ENCODE measurements around the gene MPP2.
"Not testable (repeated sequence)": the region's sequence is repeated elsewhere in the genome, so short reads cannot be mapped to it uniquely, and the experiment has no call there.

DNA sequence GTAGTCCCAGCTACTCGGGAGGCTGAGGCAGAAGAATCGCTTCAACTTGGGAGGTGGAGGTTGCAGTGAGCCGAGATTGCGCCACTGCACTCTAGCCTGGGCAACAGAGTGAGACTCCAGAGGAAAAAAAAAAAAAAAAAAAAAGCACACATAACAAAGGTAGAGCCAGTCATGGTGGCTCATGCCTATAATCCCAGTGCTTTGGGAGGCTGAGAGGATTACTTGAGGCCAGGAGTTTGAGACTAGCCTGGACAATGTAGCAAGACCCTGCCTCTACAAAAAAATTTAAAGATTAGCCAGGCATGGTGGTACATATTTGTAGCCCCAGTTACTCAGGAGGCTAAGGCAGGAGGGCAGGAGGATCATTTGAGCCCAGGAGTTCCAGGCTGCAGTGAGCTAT, 12.8 kb downstream of the MPP2 start:
- TF ChIP-seq, protein P1, sequence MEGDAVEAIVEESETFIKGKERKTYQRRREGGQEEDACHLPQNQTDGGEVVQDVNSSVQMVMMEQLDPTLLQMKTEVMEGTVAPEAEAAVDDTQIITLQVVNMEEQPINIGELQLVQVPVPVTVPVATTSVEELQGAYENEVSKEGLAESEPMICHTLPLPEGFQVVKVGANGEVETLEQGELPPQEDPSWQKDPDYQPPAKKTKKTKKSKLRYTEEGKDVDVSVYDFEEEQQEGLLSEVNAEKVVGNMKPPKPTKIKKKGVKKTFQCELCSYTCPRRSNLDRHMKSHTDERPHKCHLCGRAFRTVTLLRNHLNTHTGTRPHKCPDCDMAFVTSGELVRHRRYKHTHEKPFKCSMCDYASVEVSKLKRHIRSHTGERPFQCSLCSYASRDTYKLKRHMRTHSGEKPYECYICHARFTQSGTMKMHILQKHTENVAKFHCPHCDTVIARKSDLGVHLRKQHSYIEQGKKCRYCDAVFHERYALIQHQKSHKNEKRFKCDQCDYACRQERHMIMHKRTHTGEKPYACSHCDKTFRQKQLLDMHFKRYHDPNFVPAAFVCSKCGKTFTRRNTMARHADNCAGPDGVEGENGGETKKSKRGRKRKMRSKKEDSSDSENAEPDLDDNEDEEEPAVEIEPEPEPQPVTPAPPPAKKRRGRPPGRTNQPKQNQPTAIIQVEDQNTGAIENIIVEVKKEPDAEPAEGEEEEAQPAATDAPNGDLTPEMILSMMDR (IDR thresholded peaks at IDR 0.05; ENCODE audit: low read length), result not testable (repeated sequence)
- TF ChIP-seq EZH2 (optimal IDR thresholded peaks at IDR 0.05; ENCODE audit: low read depth, low read length); EZH2phosphoT487 (IDR thresholded peaks at IDR 0.05; ENCODE audit: low read length): not testable (repeated sequence)

Measured in MM.1S (cell line).